OCI-LY7 (cell line): Measurements from ENCODE around the gene ASS1.

Experiments used
- EZH2phosphoT487 ChIP-seq: fragments of 200-600 bp; sonication (generic); IDR thresholded peaks from 2 replicates; pipeline ENCODE4 v1.6.1; 2018; ENCODE audit warnings: low read depth, borderline replicate concordance, mild to moderate bottlenecking, mixed run types, antibody characterized with exemption, low read length, moderate library complexity, mixed read lengths
- TF ChIP-seq, protein P1 (sequence below): fragments of 200-600 bp; sonication (generic); conservative IDR thresholded peaks from 2 replicates; pipeline ENCODE4 v1.5.1; 2014; ENCODE audit warnings: mild to moderate bottlenecking, antibody characterized with exemption, low read length, moderate library complexity, mixed read lengths

DNA sequence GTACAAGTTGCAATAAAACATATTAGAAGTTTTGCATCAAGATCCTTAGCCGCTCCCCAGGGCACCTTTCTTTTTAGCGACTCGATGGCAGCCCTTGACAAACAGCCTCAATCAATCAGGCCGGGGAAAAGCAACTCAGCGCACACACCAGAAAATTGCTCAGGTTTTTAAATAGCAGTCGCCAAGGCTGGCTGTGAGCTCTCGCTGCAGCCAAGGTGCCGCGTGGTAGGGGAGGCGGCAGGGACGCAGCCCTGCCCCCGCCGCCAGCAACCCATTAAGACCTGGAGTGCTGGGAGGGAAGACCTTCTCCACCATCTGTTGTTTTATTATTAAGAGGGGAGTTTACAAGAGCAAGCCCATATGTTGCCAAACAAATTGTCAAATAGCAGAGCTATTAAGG is 22.6 kb downstream of the ASS1 start:
- TF ChIP-seq, protein P1, sequence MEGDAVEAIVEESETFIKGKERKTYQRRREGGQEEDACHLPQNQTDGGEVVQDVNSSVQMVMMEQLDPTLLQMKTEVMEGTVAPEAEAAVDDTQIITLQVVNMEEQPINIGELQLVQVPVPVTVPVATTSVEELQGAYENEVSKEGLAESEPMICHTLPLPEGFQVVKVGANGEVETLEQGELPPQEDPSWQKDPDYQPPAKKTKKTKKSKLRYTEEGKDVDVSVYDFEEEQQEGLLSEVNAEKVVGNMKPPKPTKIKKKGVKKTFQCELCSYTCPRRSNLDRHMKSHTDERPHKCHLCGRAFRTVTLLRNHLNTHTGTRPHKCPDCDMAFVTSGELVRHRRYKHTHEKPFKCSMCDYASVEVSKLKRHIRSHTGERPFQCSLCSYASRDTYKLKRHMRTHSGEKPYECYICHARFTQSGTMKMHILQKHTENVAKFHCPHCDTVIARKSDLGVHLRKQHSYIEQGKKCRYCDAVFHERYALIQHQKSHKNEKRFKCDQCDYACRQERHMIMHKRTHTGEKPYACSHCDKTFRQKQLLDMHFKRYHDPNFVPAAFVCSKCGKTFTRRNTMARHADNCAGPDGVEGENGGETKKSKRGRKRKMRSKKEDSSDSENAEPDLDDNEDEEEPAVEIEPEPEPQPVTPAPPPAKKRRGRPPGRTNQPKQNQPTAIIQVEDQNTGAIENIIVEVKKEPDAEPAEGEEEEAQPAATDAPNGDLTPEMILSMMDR = no peak
- TF ChIP-seq EZH2phosphoT487 = no peak
